Nephron (organoid): ENCODE data around the gene ERN2.

ENCODE experiments used
- H3K27ac Mint-ChIP-seq, 3 experiments: 2 replicates each; pipeline ENCODE4 v1.8.0; 2020; ENCODE audit warnings: mixed read lengths in 3 of 3, mild to moderate bottlenecking in 2 of 3, moderate library complexity in 1 of 3
- H3K27me3 Mint-ChIP-seq: 2 replicates; pipeline ENCODE4 v1.8.0; 2021; ENCODE audit warnings: low read depth, mild to moderate bottlenecking, moderate library complexity, mixed read lengths
- H3K36me3 Mint-ChIP-seq: 2 replicates; pipeline ENCODE4 v1.8.0; 2020; ENCODE audit warnings: low read depth, mixed read lengths
- H3K4me1 Mint-ChIP-seq: 2 replicates; pipeline ENCODE4 v1.8.0; 2020; ENCODE audit warnings: mixed read lengths
- H3K4me3 Mint-ChIP-seq, 3 experiments: 2 replicates each; pipeline ENCODE4 v1.8.0; 2020; ENCODE audit warnings: mild to moderate bottlenecking in 3 of 3, mixed read lengths in 3 of 3, moderate library complexity in 2 of 3
- H3K9me3 Mint-ChIP-seq: 2 replicates; pipeline ENCODE4 v1.8.0; 2020; ENCODE audit warnings: mixed read lengths
- CTCF ChIP-seq, 3 experiments: fragments of 200-600 bp; sonication (generic); IDR thresholded peaks; one replicate each; pipeline ENCODE4 v1.5.0; 2021; ENCODE audit warnings: antibody characterized with exemption in 3 of 3; ENCODE audit not compliant: unreplicated experiment in 3 of 3

The ERN2 gene

GRCh38 chr16:23694265-23694643, 18.8 kb downstream of the ERN2 start:
- no peaks in the 10 kb centered on the region for H3K9me3 Mint-ChIP-seq
- no peaks in the 10 kb centered on the region for H3K27me3 Mint-ChIP-seq
- no peak overlapping the region for H3K27ac Mint-ChIP-seq
- peak overlapping the region; percentile 71 to 80 (median 75) for H3K4me3 Mint-ChIP-seq
- H3K36me3 Mint-ChIP-seq, result peaks cover 10% of the 10 kb centered on the region
- H3K4me1 Mint-ChIP-seq, result no peaks in the 10 kb centered on the region
- TF ChIP-seq CTCF (IDR thresholded peaks at IDR 0.05; ENCODE audit: unreplicated experiment in 3 of 3), result no peak

- Mint-ChIP-seq H3K9me3 (no peaks in the 10 kb centered on the region), H3K4me3 (no peak overlapping the region), H3K27ac (no peak overlapping the region), H3K27me3 (no peaks in the 10 kb centered on the region), H3K4me1 (no peaks in the 10 kb centered on the region), H3K36me3 (peaks cover 27% of the 10 kb centered on the region)
- no peak for TF ChIP-seq CTCF (IDR thresholded peaks at IDR 0.05; ENCODE audit: unreplicated experiment in 3 of 3)
Measured at GRCh38 chr16:23692190-23692837, 20.7 kb downstream of the ERN2 start.

- Mint-ChIP-seq H3K4me3 (no peak overlapping the region), H3K36me3 (peaks cover 34% of the 10 kb centered on the region), H3K27me3 (no peaks in the 10 kb centered on the region), H3K27ac (no peak overlapping the region), H3K4me1 (no peaks in the 10 kb centered on the region), H3K9me3 (no peaks in the 10 kb centered on the region)
- no peak for TF ChIP-seq CTCF (IDR thresholded peaks at IDR 0.05; ENCODE audit: unreplicated experiment in 3 of 3)
Measured at GRCh38 chr16:23691483-23692189, 21.4 kb downstream of the ERN2 start.

- H3K27me3 Mint-ChIP-seq, result no peaks in the 10 kb centered on the region
- peaks cover 37% of the 10 kb centered on the region for H3K36me3 Mint-ChIP-seq
- no peaks in the 10 kb centered on the region for H3K4me1 Mint-ChIP-seq
- no peak overlapping the region for H3K4me3 Mint-ChIP-seq
- TF ChIP-seq CTCF (IDR thresholded peaks at IDR 0.05; ENCODE audit: unreplicated experiment in 3 of 3), result no peak
- H3K9me3 Mint-ChIP-seq, result no peaks in the 10 kb centered on the region
- no peak overlapping the region for H3K27ac Mint-ChIP-seq
Measured at GRCh38 chr16:23690771-23691482, 22.1 kb downstream of the ERN2 start.

- Mint-ChIP-seq H3K4me1 (no peaks in the 10 kb centered on the region), H3K27me3 (no peaks in the 10 kb centered on the region), H3K36me3 (peaks cover 45% of the 10 kb centered on the region), H3K9me3 (no peaks in the 10 kb centered on the region), H3K27ac (no peak overlapping the region), H3K4me3 (no peak overlapping the region)
- TF ChIP-seq CTCF (IDR thresholded peaks at IDR 0.05; ENCODE audit: unreplicated experiment in 3 of 3), result no peak
Measured at GRCh38 chr16:23689442-23690187, 23.4 kb downstream of the ERN2 start.
